ENCODE data around the gene CD200R1L. TPM values are rescaled to one million over a fixed set of nuclear protein-coding genes. Genes with fewer than 3 reads are reported as not detected.

CD200R1L gene
- total RNA-seq, 1 experiment from 2014 or later, result not detected

DNA sequence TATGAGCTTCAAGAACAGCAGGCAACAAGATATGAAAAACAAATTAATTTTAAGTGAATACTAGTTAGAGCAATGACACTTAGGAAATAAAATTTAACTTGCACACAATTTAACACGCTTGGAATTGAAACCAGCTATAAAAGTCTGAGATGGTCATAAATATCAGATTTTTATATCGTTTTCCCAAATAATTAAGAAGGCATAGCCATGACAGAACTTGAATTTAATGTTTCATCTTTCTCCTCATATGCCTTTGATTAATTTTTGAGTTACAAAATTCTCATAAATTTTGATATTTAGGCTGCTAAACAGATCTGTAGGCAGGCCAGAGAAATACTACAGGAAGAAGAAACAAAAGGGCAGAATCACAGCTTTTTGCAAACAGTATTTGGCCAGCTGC is 38.5 kb downstream of the CD200R1L start:
- H3T11ph ChIP-seq (ENCODE audit: low read length), result no peak overlapping the region
- no peaks in the 10 kb centered on the region for H3K79me2 ChIP-seq (ENCODE audit: insufficient read depth, low read length)
- no peak overlapping the region for H2BK15ac ChIP-seq (ENCODE audit: low read depth, low read length)
- no peak overlapping the region for H2AK5ac ChIP-seq (ENCODE audit: insufficient read length, low read length)
- Mint-ChIP-seq H3K4me1 (peaks cover 0 to under 1% of the 10 kb centered on the region in 2 experiments; a peak in 1 of 4 replicates), H3K36me3 (ENCODE audit: insufficient read depth in 1 of 3, low read depth in 3 of 3) (no peaks in the 10 kb centered on the region; a peak in 1 of 7 replicates), H3K9me3 (no peaks in the 10 kb centered on the region), H3K27ac (no peak overlapping the region), H3K27me3 (ENCODE audit: low read depth) (no peaks in the 10 kb centered on the region), H3K4me3 (no peak overlapping the region)
- H3K9ac ChIP-seq (ENCODE audit: extremely low read depth, insufficient read length, low read length), result no peak overlapping the region
- H3K56ac ChIP-seq (ENCODE audit: insufficient read length, low read depth, low read length), result no peak overlapping the region
- no peak overlapping the region for H4K8ac ChIP-seq (replicated peaks; ENCODE audit: insufficient read length, low read depth, low read length)
- H2AFZ ChIP-seq (ENCODE audit: low read length), result no peak overlapping the region
- no peak overlapping the region for H3K4me2 ChIP-seq (ENCODE audit: insufficient read depth, insufficient read length, low read length)
- TF ChIP-seq, protein P1, sequence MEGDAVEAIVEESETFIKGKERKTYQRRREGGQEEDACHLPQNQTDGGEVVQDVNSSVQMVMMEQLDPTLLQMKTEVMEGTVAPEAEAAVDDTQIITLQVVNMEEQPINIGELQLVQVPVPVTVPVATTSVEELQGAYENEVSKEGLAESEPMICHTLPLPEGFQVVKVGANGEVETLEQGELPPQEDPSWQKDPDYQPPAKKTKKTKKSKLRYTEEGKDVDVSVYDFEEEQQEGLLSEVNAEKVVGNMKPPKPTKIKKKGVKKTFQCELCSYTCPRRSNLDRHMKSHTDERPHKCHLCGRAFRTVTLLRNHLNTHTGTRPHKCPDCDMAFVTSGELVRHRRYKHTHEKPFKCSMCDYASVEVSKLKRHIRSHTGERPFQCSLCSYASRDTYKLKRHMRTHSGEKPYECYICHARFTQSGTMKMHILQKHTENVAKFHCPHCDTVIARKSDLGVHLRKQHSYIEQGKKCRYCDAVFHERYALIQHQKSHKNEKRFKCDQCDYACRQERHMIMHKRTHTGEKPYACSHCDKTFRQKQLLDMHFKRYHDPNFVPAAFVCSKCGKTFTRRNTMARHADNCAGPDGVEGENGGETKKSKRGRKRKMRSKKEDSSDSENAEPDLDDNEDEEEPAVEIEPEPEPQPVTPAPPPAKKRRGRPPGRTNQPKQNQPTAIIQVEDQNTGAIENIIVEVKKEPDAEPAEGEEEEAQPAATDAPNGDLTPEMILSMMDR (conservative IDR thresholded peaks at IDR 0.05), result no peak
- no peaks in the 10 kb centered on the region for H4K20me1 ChIP-seq (ENCODE audit: control insufficient read depth, insufficient read depth, insufficient read length)
- no peaks in the 10 kb centered on the region for H3K4me1 ChIP-seq (ENCODE audit: insufficient read depth, low read length)
- H3K4ac ChIP-seq (ENCODE audit: low read depth, low read length), result no peak overlapping the region
- no peak overlapping the region for H3K18ac ChIP-seq (ENCODE audit: insufficient read length, low read depth, low read length)
- H4K5ac ChIP-seq (ENCODE audit: insufficient read length, low read depth, low read length), result no peak overlapping the region
- H3K79me1 ChIP-seq (ENCODE audit: insufficient read depth, low read depth, low read length, poor library complexity, severe bottlenecking), result no peaks in the 10 kb centered on the region
- DNase-seq, result no peak
- no peak overlapping the region for H3K23ac ChIP-seq (ENCODE audit: insufficient read length, low read depth, low read length)
- no peaks in the 10 kb centered on the region for H3K23me2 ChIP-seq (ENCODE audit: insufficient read length, low read depth, low read length, poor library complexity, severe bottlenecking)
- WGBS (ENCODE audit: extremely low coverage, insufficient read length, low lambda C conversion rate), result no CpG with 5 or more reads among the region's 2 CpGs
- no peak overlapping the region for H3K27ac ChIP-seq (ENCODE audit: insufficient read length, low read depth, low read length)
- no peak overlapping the region for H2BK12ac ChIP-seq (ENCODE audit: insufficient read length, low read depth, low read length)
- no peak overlapping the region for H2BK120ac ChIP-seq (ENCODE audit: low read depth, low read length, poor library complexity, severe bottlenecking)
- H3K27me3 ChIP-seq (ENCODE audit: insufficient read depth, low read length), result no peaks in the 10 kb centered on the region; the same call in 1 of the 2 replicates
- H3K14ac ChIP-seq (ENCODE audit: insufficient read depth, low read length), result no peak overlapping the region
- no peak overlapping the region for H4K91ac ChIP-seq (ENCODE audit: insufficient read length, low read depth, low read length)
- H2BK5ac ChIP-seq (ENCODE audit: insufficient read length, low read length), result no peak overlapping the region
- no peak overlapping the region for H2BK20ac ChIP-seq (ENCODE audit: low read depth, low read length, poor library complexity, severe bottlenecking)
- H3K9me3 ChIP-seq (ENCODE audit: control insufficient read depth, low read depth, low read length), result no peaks in the 10 kb centered on the region
